GM11168 (cell line): ENCODE results near the gene DOK4.
"Not testable (repeated sequence)": the region's sequence is repeated elsewhere in the genome, so short reads cannot be mapped to it uniquely, and the experiment has no call there.

ENCODE experiments used
- in situ Hi-C: fragments of 300-500 bp; cut with MboI; formaldehyde crosslinking; loops from one replicate; pipeline ENCODE4 v1.12.0; 2022; ENCODE audit warnings: low sequenced_read_pairs; ENCODE audit not compliant: unreplicated experiment

DOK4 gene

GRCh38 chr16:57464523-57464922 lies 21.8 kb downstream of the DOK4 start:
- in situ Hi-C loops = loop anchor here (10.0 kb wide), 1 partner anchor 50 kb away; no protein-coding TSS in a partner anchor

- in situ Hi-C loops = loop anchor here (10.0 kb wide), 1 partner anchor 52 kb away; no protein-coding TSS in a partner anchor
Measured at GRCh38 chr16:57462978-57463362, 23.3 kb downstream of the DOK4 start.

GRCh38 chr16:57462209-57462977 lies 23.9 kb downstream of the DOK4 start, which contains the start of gene POLR2C:
Gene POLR2C (plus strand): TSS chr16:57462679. CDS start chr16:57462725, 46 bp downstream.
- in situ Hi-C loops = loop anchor here (10.0 kb wide), 1 partner anchor 52 kb away; no protein-coding TSS in a partner anchor

GRCh38 chr16:57452021-57452420 lies 34.3 kb downstream of the DOK4 start:
- in situ Hi-C loops = no loop called here

- in situ Hi-C loops = no loop called here
Measured at GRCh38 chr16:57447186-57447962, 38.9 kb downstream of the DOK4 start, which contains the start of the genes CIAPIN1 and COQ9. Gene CIAPIN1 (minus strand): TSS chr16:57447385. CDS start chr16:57440928, 6,457 bp downstream. Gene COQ9 (plus strand): TSS chr16:57447479. CDS start chr16:57447506, 27 bp downstream.

GRCh38 chr16:57446531-57447185 lies 39.6 kb downstream of the DOK4 start:
- in situ Hi-C loops = no loop called here

GRCh38 chr16:57445510-57445909 lies 40.8 kb downstream of the DOK4 start:
- in situ Hi-C loops = no loop called here

- in situ Hi-C loops = no loop called here
Measured at GRCh38 chr16:57444711-57445110, 41.6 kb downstream of the DOK4 start.

- in situ Hi-C loops = not testable (repeated sequence)
Measured at GRCh38 chr16:57440551-57440950, 45.7 kb downstream of the DOK4 start.

GRCh38 chr16:57439947-57440346 lies 46.3 kb downstream of the DOK4 start:
- in situ Hi-C loops = not testable (repeated sequence)

- in situ Hi-C loops = no loop called here
Measured at GRCh38 chr16:57435838-57436237, 50.5 kb downstream of the DOK4 start.

- in situ Hi-C loops = no loop called here
Measured at GRCh38 chr16:57434003-57434402, 52.3 kb downstream of the DOK4 start.

GRCh38 chr16:57432989-57433388 lies 53.3 kb downstream of the DOK4 start:
- in situ Hi-C loops = no loop called here

- in situ Hi-C loops = no loop called here
Measured at GRCh38 chr16:57432505-57432904, 53.8 kb downstream of the DOK4 start.

GRCh38 chr16:57430955-57431354 lies 55.3 kb downstream of the DOK4 start:
- in situ Hi-C loops = no loop called here

GRCh38 chr16:57427824-57428223 lies 58.5 kb downstream of the DOK4 start:
- in situ Hi-C loops = no loop called here

- in situ Hi-C loops = no loop called here
Measured at GRCh38 chr16:57427307-57427706, 59.0 kb downstream of the DOK4 start.

GRCh38 chr16:57426356-57426755 lies 59.9 kb downstream of the DOK4 start:
- in situ Hi-C loops = no loop called here

GRCh38 chr16:57424583-57424982 lies 61.7 kb downstream of the DOK4 start:
- in situ Hi-C loops = no loop called here

GRCh38 chr16:57423152-57423551 lies 63.1 kb downstream of the DOK4 start:
- in situ Hi-C loops = no loop called here
